Breast epithelium (tissue), 4 donors: ENCODE results near the gene NPIPB12. TPM values are rescaled to one million over a fixed set of nuclear protein-coding genes. Genes with fewer than 3 reads are reported as not detected.
"Not testable (repeated sequence)": the region's sequence is repeated elsewhere in the genome, so short reads cannot be mapped to it uniquely, and the experiment has no call there.

Experiments
- DNase-seq, 2 donors: peaks; one replicate each; pipeline ENCODE4 v3.0.0-alpha.2; 2019; ENCODE audit warnings: low spot score in 2 of 2
- H3K27ac ChIP-seq, 2 donors: fragments of 200-600 bp; sonication (generic) in 1 of 2; one replicate each; pipeline ENCODE4 v1.5.1; 2016 to 2019; ENCODE audit warnings: mild to moderate bottlenecking in 1 of 2
- H3K27me3 ChIP-seq, 2 donors: fragments of 200-600 bp; sonication (generic) in 1 of 2; one replicate each; pipeline versions ENCODE4 v1.5.1 to v1.6.0; 2017 to 2019; ENCODE audit warnings: control low read depth in 1 of 2, mild to moderate bottlenecking in 1 of 2
- H3K36me3 ChIP-seq: fragments of 200-600 bp; one replicate; pipeline ENCODE4 v1.5.1; 2019
- H3K4me1 ChIP-seq, 2 donors: fragments of 200-600 bp; sonication (generic); one replicate each; pipeline ENCODE4 v1.5.1; 2016 to 2019; ENCODE audit warnings: control low read depth in 1 of 2
- H3K4me3 ChIP-seq, 3 donors: fragments of 200-600 bp; sonication (generic); 1 replicate in 2 of 3; 2 replicates in 1 of 3; pipeline ENCODE4 v1.5.1; 2016 to 2019; ENCODE audit warnings: mild to moderate bottlenecking in 3 of 3, moderate library complexity in 2 of 3
- H3K9me3 ChIP-seq, 2 donors: fragments of 200-600 bp; sonication (generic) in 1 of 2; one replicate each; pipeline ENCODE4 v1.5.1; 2016 to 2019; ENCODE audit warnings: control low read depth in 1 of 2
- intact Hi-C: fragments of 100-400 bp; cut with DNase I; formaldehyde crosslinking; loops from one replicate; pipeline ENCODE4 v1.15.1; 2023; ENCODE audit warnings: low total_unique reads
- total RNA-seq, 3 donors: library from RNA; depleted of rRNA; stranded (reverse); fragments of >200 nt; gene quantifications; one replicate each; pipeline ENCODE4 v1.1.0, GENCODE V29; 2016

NPIPB12 gene
- total RNA-seq, 3 donors from 2014 or later = 49.5 to 84.9 (median 77.8) TPM

GRCh38 chr16:29454269-29454668 lies 51.9 kb downstream of the NPIPB12 start, which contains the start of the genes BOLA2 and SLX1B:
TSS of gene BOLA2 (minus strand) at chr16:29454351. CDS start at chr16:29454253, 98 bp downstream.
TSS of gene SLX1B (plus strand) at chr16:29454533.
- intact Hi-C loops, H3K36me3 ChIP-seq, H3K4me3 ChIP-seq, H3K9me3 ChIP-seq, H3K27ac ChIP-seq, H3K27me3 ChIP-seq, H3K4me1 ChIP-seq, DNase-seq: not testable (repeated sequence)

DNA sequence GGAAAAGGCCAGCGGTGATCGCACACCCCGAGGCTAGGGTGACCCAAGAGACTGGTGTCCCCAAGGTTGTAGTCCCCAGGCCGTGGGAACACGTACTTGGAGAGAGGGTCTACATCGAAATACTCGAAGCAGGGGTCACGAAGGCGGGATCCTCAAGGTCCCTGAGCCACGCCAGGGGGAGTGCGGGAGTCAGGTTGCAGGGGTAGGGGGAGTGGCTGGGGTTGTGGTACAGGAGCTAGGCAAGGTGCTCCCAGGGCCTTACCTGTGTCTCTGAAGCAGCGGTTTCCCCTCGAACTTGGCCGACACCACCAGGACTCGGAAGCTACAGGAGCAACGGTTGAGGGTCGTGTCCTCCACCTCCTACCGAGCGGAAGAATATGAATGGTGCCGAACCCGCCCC lies 52.5 kb downstream of the NPIPB12 start:
- intact Hi-C loops, DNase-seq: not testable (repeated sequence)

More for the DNA sequence above, 52.5 kb downstream of the NPIPB12 start:
- not testable (repeated sequence) for H3K36me3 ChIP-seq, H3K4me3 ChIP-seq, H3K27ac ChIP-seq, H3K9me3 ChIP-seq, H3K27me3 ChIP-seq, H3K4me1 ChIP-seq

Other genes with a start within 250 kb of the NPIPB12 start
- 1 to 10 TPM; 1.2 to 5.2 (median 1.9) TPM for gene NPIPB11, start 99.7 kb downstream of the NPIPB12 start, total RNA-seq
- gene BOLA2, start 52.1 kb downstream of the NPIPB12 start, total RNA-seq = 10 to 100 TPM; 15.4 to 16.2 (median 16.2) TPM
- 10 to 100 TPM; 11.7 to 14.1 (median 12.6) TPM for gene SLX1B, start 51.9 kb downstream of the NPIPB12 start, total RNA-seq
- 10 to 100 TPM; 11.1 to 15.4 (median 15.2) TPM for gene SULT1A4, start 46.5 kb downstream of the NPIPB12 start, total RNA-seq
- gene SPN, start 156.8 kb upstream of the NPIPB12 start, total RNA-seq = 1 to 10 TPM; 1.4 to 5.1 (median 2.3) TPM
- 10 to 100 TPM in 1 of 3 donors, 1 to 10 TPM in 2; 2.4 to 13.3 (median 9.5) TPM for gene QPRT, start 172.8 kb upstream of the NPIPB12 start, total RNA-seq
- gene C16orf54, start 239.6 kb upstream of the NPIPB12 start, total RNA-seq = 1 to 10 TPM in 2 of 3 donors, under 1 TPM in 1; 0.66 to 2.1 (median 1.8) TPM